ENCODE measurements around the gene NDFIP1.

The NDFIP1 gene

DNA sequence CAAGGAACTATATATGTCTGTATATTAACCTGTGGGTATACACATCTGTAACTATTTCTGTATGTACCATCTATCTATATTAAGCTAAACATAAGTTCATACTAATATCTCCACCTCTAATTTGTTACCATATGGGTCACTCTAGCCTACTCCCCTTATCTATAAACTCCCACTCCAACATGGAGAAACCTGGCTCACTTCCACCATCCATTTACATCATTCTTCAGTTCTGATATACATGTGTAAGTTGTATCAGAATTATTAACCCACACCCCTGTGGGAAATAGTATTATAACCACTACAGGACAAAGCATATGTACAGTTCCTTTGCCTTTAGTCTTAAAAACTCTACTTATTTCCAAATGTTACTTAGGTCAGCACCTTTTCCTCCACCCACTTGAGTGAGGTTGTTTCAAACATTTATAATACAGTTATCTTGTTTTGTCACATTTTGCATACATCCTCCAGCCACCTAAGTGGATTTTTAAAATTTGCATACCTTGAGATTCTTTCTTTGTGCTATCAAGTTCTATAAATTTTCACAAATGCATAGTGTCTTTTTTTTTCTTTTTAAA, 10.6 kb downstream of the NDFIP1 start:
- no peak for DNase-seq (ENCODE audit: low spot score)

GRCh38 chr5:142120247-142120935, 11.8 kb downstream of the NDFIP1 start:
- DNase-seq (ENCODE audit: low spot score) = no peak

DNA sequence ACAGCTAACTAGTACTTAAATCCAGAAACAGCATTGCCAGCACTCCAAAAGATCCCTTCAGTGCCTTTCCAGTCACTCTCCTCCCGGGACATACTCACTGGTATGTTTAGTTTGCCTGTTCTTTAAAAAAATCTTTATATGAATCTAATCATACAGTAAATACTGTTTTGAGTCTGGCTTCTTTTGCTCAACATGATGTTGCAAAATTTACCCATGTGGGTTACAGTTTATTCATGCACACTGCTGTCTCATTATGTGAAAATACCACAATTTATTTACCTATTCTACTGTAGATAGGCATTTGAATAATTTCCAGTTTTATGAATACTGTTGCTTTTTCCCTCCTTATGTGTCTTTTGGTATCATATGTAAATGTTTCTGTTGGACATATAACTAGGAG, 13.5 kb downstream of the NDFIP1 start:
- DNase-seq (ENCODE audit: low spot score) = no peak

- no peak for DNase-seq (ENCODE audit: low spot score)
These were observed 16.8 kb downstream of the NDFIP1 start for GRCh38 chr5:142125378-142125777.

DNA sequence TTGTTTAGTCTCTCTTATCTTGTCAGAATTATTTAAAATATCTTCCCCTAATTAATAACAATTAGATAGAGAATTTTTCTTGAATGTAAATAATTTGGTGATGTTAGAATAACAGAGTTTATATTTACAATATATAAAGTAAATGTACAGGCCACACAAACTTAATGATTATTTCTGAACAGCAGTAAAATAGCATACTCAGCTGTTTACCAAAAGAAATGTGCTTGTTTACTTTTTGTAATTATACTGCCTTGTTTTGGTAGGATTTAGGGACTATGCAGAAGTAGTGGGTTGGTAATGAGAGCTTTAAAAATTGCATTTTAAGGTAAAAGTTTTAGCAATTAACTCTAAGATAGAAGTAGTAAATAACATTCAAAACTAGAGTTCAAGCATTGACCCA, 17.4 kb downstream of the NDFIP1 start:
- no peak for DNase-seq (ENCODE audit: low spot score)

DNA sequence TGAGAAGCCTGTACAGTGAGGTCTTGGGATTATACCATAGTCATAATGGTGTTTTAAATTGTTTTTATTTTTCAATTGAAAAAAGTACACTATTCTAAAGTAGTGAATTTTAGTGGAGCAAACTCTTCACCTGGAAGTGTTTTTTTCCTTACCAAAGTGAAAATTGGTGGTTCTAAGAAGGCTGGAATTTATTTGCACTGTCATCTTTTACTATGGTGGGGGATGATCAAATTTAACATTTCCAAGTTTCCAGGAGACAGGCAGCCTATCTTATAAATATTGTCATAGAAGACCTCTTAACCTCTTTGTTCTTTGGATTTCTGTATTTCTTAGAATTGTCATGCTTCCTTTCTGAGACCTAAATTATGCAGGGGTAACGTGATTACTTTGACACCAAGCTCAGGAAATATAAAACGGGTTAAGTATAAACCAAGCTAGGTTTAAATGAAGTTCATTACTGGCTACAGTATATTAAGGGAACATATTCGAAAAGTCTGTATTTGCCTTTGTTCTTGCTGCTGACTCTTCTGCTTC, 20.2 kb downstream of the NDFIP1 start:
- no peak for DNase-seq (ENCODE audit: low spot score)

DNA sequence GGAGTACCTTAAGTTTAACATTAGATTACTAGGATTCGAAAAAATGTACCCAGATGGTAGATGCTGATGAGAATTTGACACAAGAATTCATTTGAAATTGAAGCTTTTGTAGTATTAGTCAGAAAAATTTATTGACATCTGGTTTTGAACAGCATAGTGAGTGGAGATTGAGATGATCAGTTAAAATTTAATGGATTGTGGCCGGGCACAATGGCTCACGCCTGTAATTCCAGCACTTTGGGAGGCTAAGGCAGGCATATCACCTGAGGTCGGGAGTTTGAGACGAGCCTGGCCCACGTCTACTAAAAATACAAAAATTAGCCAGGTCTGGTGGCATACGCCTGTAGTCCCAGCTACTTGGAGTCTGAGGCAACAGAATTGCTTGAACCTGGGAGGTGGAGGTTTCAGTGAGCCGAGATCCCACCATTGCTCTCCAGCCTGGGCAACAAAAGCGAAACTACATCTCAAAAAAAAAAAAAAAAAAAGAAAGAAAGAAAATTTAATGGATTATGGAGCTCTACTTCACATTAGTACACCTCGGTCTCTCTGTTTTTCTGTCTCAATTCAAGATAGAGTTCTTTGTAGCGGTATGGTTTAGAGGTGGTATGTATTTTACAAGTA, 21.0 kb downstream of the NDFIP1 start:
- no peak for DNase-seq (ENCODE audit: low spot score)

DNA sequence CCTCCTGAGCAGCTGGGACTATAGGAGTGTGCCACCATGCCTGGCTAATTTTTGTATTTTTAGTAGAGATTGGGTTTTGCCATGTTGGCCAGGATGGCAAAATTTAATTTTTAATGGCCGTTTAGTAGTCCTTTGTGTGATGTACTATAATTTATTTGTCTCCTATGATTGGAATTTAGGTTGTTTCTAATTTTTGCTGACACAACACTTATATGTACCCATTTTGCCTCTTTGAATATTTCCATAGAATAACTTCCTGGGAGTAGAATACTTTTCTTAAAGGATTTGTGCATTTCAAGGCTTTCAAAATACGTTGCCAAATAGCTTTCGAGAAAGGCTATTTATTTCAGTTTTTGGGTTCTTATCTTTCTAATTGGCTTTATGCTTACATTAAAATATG, 22.8 kb downstream of the NDFIP1 start:
- no peak for DNase-seq (ENCODE audit: low spot score)

DNA sequence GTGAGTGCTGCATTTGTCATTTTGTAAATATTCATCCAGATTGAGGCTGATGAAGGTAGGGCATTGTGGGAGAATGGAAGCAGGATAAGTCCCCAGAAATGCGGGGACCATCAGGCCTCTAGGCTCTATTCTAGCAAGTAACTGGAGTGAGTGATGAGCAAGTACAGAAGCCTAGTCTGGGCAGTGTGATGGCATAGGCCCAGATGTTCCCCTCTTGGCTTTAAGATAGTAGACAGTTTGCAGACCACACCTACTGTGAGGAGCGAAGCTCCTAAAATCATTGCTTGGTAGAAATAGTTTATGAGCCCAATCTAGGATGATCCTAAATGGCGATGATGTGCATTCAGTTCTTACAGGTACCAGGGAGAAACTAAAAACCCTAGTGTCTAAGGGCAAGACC, 24.3 kb downstream of the NDFIP1 start:
- no peak for DNase-seq (ENCODE audit: low spot score)

DNA sequence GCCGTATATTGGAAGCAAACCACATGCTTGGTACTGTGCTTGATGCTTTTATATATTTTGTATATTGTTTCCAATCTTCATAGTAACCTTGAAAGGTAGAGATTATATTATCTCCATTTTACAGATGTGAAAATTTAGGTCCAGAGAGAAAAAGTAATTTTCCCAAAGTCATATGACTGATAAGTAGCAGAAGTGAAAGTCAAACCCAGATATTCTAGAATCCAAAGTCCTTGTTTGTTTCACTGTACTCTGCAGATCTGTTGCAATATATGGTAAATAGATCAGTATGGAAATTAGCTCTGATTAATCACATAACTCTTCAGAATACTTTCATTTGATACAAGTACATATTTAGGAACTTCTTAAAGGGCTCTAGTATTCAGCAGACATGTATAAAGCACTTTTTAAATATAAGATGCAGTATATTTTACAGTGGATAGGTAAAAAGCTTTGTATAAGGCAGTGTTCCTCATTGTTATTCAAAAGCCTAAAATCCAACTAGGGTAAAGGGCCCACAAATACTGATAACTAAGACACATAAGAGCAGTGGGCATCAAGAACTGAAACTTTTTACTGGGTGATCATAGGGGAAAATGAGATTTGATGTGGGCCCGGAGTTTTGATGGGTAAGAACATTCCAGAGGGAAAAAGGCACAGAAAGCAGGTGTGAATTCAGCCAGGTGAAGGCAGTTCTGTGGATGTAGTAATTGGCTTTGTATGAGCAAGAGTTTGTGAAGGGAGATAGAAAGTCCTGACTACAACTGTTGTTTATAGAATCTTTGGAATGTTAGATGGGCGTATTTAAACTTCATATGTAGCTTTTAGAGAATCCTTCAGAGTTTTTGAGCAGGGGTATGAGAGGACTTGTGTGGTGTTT, 25.0 kb downstream of the NDFIP1 start:
- no peak for DNase-seq (ENCODE audit: low spot score)

DNA sequence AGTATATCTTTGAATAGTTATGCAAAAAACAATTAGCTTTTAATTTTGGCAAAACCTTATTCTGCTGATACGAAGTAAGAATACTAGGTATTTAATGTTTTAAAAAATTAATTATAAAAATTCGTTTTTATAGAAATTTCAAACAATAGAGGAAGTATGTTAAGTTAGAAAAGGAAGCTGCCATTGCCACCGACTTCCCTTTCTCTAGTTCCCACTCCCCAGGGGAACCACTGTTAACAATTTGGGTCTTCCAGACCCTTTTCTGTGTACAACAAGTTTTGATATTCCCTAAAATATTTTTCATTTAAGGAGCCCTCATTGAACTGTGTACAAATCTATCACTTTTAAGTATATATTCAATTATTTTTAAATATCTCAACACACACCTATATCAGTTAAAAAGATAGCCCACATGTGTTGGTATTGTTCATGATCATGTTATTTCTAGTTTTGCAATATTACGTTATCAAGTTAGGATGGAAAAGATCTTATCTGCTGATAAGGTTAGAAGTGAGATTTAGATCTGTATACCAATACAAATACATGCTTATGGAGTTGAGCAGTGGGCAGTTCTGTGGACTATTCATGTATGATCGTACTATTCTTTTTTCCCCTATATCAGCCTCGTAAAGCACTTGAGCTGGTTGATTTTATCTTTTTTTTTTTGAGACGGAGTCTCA, 25.9 kb downstream of the NDFIP1 start:
- no peak for DNase-seq (ENCODE audit: low spot score)

GRCh38 chr5:142141463-142141862, 32.9 kb downstream of the NDFIP1 start:
- DNase-seq (ENCODE audit: low spot score) = no peak

DNA sequence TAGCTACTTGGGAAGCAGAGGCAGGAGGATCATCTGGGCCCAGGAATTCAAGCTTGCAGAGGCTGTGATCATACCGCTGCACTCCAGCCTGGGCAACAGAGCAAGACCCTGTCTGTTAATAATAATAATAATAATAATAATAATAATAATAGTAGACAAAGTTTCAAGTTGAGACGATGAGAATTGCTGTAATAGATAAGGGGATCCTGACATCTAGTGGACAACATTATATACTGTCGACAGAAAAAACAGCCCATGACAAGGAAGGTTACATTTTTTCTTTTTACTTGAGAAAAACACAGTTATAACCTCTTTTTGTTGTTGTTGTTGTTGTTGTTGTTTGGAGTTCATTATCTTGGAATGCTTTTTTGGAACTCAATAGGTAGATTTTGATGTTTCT, 35.3 kb downstream of the NDFIP1 start:
- DNase-seq (ENCODE audit: low spot score) = peak; percentile 25

DNA sequence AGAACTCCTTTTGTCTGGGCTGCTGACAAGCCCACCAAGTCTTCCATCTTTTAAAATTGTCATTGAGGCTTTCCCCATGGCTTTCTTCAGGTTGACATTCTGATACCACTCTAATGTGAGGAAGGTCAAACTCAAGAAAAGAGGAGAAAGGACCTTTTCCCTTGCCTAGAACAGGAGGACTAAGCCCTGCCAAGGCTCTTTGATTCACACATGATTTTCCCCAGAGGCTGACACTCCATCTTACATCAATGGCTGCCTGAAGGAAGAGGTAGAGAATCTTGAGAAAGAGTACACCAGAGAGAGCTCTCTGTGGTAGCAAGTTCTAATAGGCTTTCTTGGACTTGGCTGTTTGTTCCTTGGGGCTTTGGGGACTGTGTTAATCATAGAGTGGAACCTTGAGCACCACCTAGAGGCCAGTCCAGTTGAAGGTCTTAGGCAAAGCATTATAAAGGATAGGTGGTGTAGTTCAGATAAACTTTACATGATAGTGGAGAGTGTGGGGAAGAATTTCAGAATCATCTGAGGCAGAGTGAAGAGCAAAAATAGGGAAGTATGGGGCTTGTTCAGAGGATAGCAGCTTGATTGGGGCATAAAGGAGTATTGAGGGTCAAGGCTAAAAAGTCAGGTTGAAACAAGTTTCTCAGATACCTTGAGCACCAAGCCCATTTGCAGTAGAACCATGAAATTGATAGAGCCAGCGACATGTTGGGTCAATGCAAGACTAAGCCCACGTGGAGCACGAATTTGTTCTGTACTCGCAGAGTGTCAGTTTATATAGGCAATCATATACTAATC, 36.7 kb downstream of the NDFIP1 start:
- DNase-seq (ENCODE audit: low spot score) = peak; percentile 65

- DNase-seq (ENCODE audit: low spot score) = no peak
These were observed 40.8 kb downstream of the NDFIP1 start for GRCh38 chr5:142149363-142149762.

DNA sequence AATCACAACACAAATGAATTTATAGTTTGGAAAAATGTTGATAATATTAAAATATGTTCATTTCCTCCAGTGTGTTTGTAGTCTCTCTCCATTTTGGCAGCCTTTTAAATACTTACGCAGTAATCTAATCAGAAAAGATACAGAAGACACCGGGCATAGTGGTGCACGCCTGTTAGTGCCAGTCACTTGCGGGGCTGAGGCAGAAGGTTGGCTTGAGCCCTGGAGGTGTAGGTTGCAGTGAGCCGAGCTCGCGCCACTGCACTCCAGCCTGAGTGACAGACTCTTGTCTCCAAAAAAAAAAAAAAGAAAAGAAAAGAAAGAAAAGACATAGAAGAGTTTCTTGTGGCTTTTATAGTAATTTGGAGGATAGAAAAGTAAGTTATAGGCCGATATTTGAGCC, 41.9 kb downstream of the NDFIP1 start:
- no peak for DNase-seq (ENCODE audit: low spot score)

- DNase-seq (ENCODE audit: low spot score) = peak; percentile 68
These were observed 43.1 kb downstream of the NDFIP1 start for GRCh38 chr5:142151436-142152383.

GRCh38 chr5:142152384-142152732, 43.8 kb downstream of the NDFIP1 start:
- DNase-seq (ENCODE audit: low spot score) = no peak

GRCh38 chr5:142153674-142154448, 45.3 kb downstream of the NDFIP1 start:
- no peak for DNase-seq (ENCODE audit: low spot score)

Data from CD4-positive, alpha-beta T cell treated with Interleukin-6 at 100 ng/mL for 8 hours (primary cell).